Gastrocnemius medialis (tissue), 4 donors: ENCODE results near the gene TIMM8A. TPM values are rescaled to one million over a fixed set of nuclear protein-coding genes. Genes with fewer than 3 reads are reported as not detected.
"Not testable (repeated sequence)": the region's sequence is repeated elsewhere in the genome, so short reads cannot be mapped to it uniquely, and the experiment has no call there.

ENCODE experiments used
- ATAC-seq, 2 donors: fragments of 150-250 bp; one replicate each; pipeline ENCODE4 v1.9.1; 2016
- DNase-seq, 2 donors: peaks; one replicate each; pipeline ENCODE4 v3.0.0-alpha.2; 2019
- H3K27ac ChIP-seq, 4 donors: fragments of 200-600 bp; sonication (generic); 1 replicate in 1 of 4; 2 replicates in 3 of 4; pipeline ENCODE4 v1.5.1; 2016 to 2018; ENCODE audit warnings: mild to moderate bottlenecking in 2 of 4, moderate library complexity in 1 of 4
- H3K27me3 ChIP-seq, 3 donors: fragments of 200-600 bp; sonication (generic) in 2 of 3; 1 replicate in 1 of 3; 2 replicates in 2 of 3; pipeline versions ENCODE4 v1.5.1 to v1.6.0; 2016 to 2019; ENCODE audit warnings: mild to moderate bottlenecking in 1 of 3, moderate library complexity in 1 of 3
- H3K36me3 ChIP-seq, 2 donors: fragments of 200-600 bp; sonication (generic) in 1 of 2; one replicate each; pipeline ENCODE4 v1.5.1; 2017 to 2018
- H3K4me1 ChIP-seq, 2 donors: fragments of 200-600 bp; sonication (generic) in 1 of 2; one replicate each; pipeline ENCODE4 v1.5.1; 2016 to 2017; ENCODE audit warnings: mild to moderate bottlenecking in 2 of 2
- H3K4me3 ChIP-seq, 4 donors: fragments of 200-600 bp; sonication (generic) in 3 of 4; 1 replicate in 1 of 4; 2 replicates in 3 of 4; pipeline ENCODE4 v1.5.1; 2016 to 2019; ENCODE audit warnings: mild to moderate bottlenecking in 2 of 4
- H3K9me3 ChIP-seq, 3 donors: fragments of 200-600 bp; sonication (generic) in 2 of 3; 1 replicate in 1 of 3; 2 replicates in 2 of 3; pipeline ENCODE4 v1.5.1; 2016 to 2019
- POLR2A ChIP-seq, 2 donors: fragments of 450-650 bp; IDR thresholded peaks; one replicate each; pipeline ENCODE4 v1.6.1; 2017; ENCODE audit warnings: antibody characterized with exemption in 2 of 2, mild to moderate bottlenecking in 2 of 2, moderate library complexity in 2 of 2
- in situ Hi-C, 4 donors: fragments of 200-750 bp; cut with MboI; loops; one replicate each; pipeline versions ENCODE4 v1.15.0 to v1.8.0; 2017; ENCODE audit warnings: low sequenced_read_pairs in 4 of 4
- intact Hi-C: fragments of 100-400 bp; cut with DNase I; formaldehyde crosslinking; loops from one replicate; pipeline ENCODE4 v1.15.1; 2023; ENCODE audit warnings: low total_unique reads
- total RNA-seq, 4 donors: library from RNA; depleted of rRNA; stranded (reverse); fragments of >200 nt; gene quantifications; one replicate each; pipeline versions ENCODE4 v1.1.0 to v1.2.3, GENCODE V29; 2016
- TF ChIP-seq, protein P1 (sequence below), 5 experiments: fragments of 450-650 bp in 3 of 5; fragments of 200-600 bp in 2 of 5; sonication (generic) in 2 of 5; IDR thresholded peaks in 4 of 5; conservative IDR thresholded peaks in 1 of 5; 1 replicate in 4 of 5; 2 replicates in 1 of 5; pipeline ENCODE4 v1.5.1; 2016 to 2019; ENCODE audit warnings: antibody characterized with exemption in 5 of 5, mild to moderate bottlenecking in 3 of 5, moderate library complexity in 3 of 5

Gene TIMM8A
- total RNA-seq, 4 donors from 2014 or later = 1.9 to 9.5 (median 4.9) TPM

DNA sequence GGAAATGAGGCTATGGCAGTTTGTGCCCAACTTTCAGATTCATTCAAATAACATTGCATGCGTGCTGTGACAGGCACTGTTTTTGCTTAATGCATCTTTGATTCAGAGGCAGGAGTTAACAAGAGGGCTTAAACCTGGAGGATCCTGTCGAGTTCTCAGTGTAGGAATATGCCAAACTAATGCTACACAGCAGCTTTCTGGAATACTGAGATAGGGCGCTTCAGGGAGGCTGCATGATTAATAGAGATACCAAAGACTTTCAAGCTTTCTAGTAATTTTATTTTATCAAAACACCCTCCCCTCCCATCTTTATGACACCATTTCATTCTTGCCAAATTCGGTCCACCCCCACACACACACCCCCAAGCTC lies 636 bp upstream of the TIMM8A start:
- in situ Hi-C loops (no loop called here), intact Hi-C loops (loop anchor here (1.0 to 5.0 kb wide), 2 partner anchors 42 to 252 kb away; partner anchors contain the start of genes CENPI and RPL36A)
- DNase-seq (no peak), ATAC-seq (no peak)
- no peak for TF ChIP-seq POLR2A (IDR thresholded peaks at IDR 0.05)
- TF ChIP-seq, protein P1, sequence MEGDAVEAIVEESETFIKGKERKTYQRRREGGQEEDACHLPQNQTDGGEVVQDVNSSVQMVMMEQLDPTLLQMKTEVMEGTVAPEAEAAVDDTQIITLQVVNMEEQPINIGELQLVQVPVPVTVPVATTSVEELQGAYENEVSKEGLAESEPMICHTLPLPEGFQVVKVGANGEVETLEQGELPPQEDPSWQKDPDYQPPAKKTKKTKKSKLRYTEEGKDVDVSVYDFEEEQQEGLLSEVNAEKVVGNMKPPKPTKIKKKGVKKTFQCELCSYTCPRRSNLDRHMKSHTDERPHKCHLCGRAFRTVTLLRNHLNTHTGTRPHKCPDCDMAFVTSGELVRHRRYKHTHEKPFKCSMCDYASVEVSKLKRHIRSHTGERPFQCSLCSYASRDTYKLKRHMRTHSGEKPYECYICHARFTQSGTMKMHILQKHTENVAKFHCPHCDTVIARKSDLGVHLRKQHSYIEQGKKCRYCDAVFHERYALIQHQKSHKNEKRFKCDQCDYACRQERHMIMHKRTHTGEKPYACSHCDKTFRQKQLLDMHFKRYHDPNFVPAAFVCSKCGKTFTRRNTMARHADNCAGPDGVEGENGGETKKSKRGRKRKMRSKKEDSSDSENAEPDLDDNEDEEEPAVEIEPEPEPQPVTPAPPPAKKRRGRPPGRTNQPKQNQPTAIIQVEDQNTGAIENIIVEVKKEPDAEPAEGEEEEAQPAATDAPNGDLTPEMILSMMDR (IDR thresholded peaks at IDR 0.05 in 4 of 5, conservative IDR thresholded peaks at IDR 0.05 in 1 of 5) = no peak
- H3K4me1 ChIP-seq = peaks cover 0 to 3% of the 10 kb centered on the region in 2 donors
- H3K27me3 ChIP-seq = no peaks in the 10 kb centered on the region
- no peaks in the 10 kb centered on the region for H3K9me3 ChIP-seq
- H3K27ac ChIP-seq = peak overlapping the region; percentile 85 to 97 (median 91)
- no peaks in the 10 kb centered on the region for H3K36me3 ChIP-seq
- peak overlapping the region; percentile 71 to 87 (median 72) for H3K4me3 ChIP-seq

GRCh38 chrX:101347859-101348451 lies 587 bp downstream of the TIMM8A start:
- peak overlapping the region; percentile 71 to 87 (median 72) for H3K4me3 ChIP-seq
- TF ChIP-seq, protein P1 (IDR thresholded peaks at IDR 0.05 in 4 of 5, conservative IDR thresholded peaks at IDR 0.05 in 1 of 5) = no peak
- TF ChIP-seq POLR2A (IDR thresholded peaks at IDR 0.05) = no peak
- H3K4me1 ChIP-seq = peaks cover 0 to 3% of the 10 kb centered on the region in 2 donors
- intact Hi-C loops (loop anchor here (5.0 kb wide), 1 partner anchor 251 kb away; the partner anchor contains the start of gene CENPI), in situ Hi-C loops (no loop called here)
- ATAC-seq = peak in 1 of 2 donors; percentile 19
- peak in 1 of 2 donors; percentile 1 for DNase-seq
- H3K27ac ChIP-seq = peak overlapping the region; percentile 85 to 97 (median 91)
- no peaks in the 10 kb centered on the region for H3K36me3 ChIP-seq
- H3K27me3 ChIP-seq = no peaks in the 10 kb centered on the region
- no peaks in the 10 kb centered on the region for H3K9me3 ChIP-seq

- Histone ChIP-seq H3K36me3 (no peaks in the 10 kb centered on the region), H3K9me3 (no peaks in the 10 kb centered on the region), H3K27me3 (no peaks in the 10 kb centered on the region), H3K27ac (no peak overlapping the region), H3K4me3 (no peak overlapping the region), H3K4me1 (no peaks in the 10 kb centered on the region)
- intact Hi-C loops = no loop called here
- TF ChIP-seq, protein P1 (IDR thresholded peaks at IDR 0.05 in 4 of 5, conservative IDR thresholded peaks at IDR 0.05 in 1 of 5) = no peak
- no peak for TF ChIP-seq POLR2A (IDR thresholded peaks at IDR 0.05)
- in situ Hi-C loops = no loop called here
- no peak for DNase-seq
- ATAC-seq = no peak
These were observed 10.7 kb downstream of the TIMM8A start for GRCh38 chrX:101337776-101338271.

DNA sequence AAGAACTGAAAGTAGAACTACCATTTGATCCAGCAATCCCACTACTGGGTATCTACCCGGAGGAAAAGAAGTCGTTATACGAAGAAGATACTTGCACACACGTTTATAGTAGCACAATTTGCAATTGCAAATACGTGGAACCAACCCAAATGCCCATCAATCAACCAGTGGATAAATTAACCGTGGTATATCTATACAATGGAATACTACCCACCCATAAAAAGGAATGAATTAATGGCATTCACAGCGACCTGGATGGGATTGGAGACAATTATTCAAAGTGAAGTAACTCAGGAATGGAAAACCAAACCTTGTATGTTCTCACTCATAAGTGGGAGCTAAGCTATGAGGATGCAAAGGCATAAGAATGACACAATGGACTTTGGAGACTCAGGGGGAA lies 14.2 kb downstream of the TIMM8A start:
- H3K27me3 ChIP-seq, intact Hi-C loops, H3K36me3 ChIP-seq, H3K9me3 ChIP-seq, in situ Hi-C loops, H3K27ac ChIP-seq, H3K4me3 ChIP-seq, DNase-seq, ATAC-seq, H3K4me1 ChIP-seq: not testable (repeated sequence)

DNA sequence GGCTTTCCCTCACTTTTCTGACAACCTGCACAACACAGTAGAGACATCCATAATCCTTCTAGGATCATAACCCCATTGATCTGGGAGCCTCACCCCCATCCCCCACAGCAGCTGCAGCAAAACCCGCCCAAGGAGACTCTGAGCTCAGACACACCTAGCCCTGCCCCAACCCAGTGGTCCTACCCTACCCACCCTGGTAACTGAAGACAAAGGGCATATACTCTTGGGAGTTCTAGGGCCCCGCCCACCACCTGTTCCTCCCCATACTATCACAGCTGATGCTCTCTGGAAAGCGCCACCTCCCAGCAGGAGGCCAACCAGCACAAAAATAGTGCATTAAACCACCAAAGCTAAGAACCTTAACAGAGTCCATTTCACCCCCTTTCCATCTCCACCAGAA lies 21.9 kb downstream of the TIMM8A start:
- intact Hi-C loops, H3K27ac ChIP-seq, H3K9me3 ChIP-seq, ATAC-seq, H3K36me3 ChIP-seq, H3K4me3 ChIP-seq, H3K4me1 ChIP-seq, H3K27me3 ChIP-seq, in situ Hi-C loops, DNase-seq: not testable (repeated sequence)
